IMR-90 (cell line): ENCODE measurements around the gene TGFB3.

ENCODE experiments used
- CEBPB ChIP-seq: IDR thresholded peaks from 2 replicates; pipeline ENCODE4 v1.6.1; 2012; ENCODE audit warnings: low read depth, low read length, improper control_type of control experiment
- POLR2A ChIP-seq: IDR thresholded peaks from 2 replicates; pipeline ENCODE4 v1.6.1; 2012; ENCODE audit warnings: mild to moderate bottlenecking, low read depth, low read length
- RAD21 ChIP-seq: IDR thresholded peaks from 2 replicates; pipeline ENCODE4 v1.6.1; 2012; ENCODE audit warnings: low read length, improper control_type of control experiment
- RCOR1 ChIP-seq: IDR thresholded peaks from 2 replicates; pipeline ENCODE4 v1.6.1; 2012; ENCODE audit warnings: mild to moderate bottlenecking, low read length, improper control_type of control experiment; ENCODE audit not compliant: insufficient replicate concordance
- TF ChIP-seq, protein P1 (sequence below): conservative IDR thresholded peaks from 2 replicates; pipeline ENCODE4 v1.5.1; 2012; ENCODE audit warnings: mild to moderate bottlenecking, low read depth, low read length, improper control_type of control experiment

DNA sequence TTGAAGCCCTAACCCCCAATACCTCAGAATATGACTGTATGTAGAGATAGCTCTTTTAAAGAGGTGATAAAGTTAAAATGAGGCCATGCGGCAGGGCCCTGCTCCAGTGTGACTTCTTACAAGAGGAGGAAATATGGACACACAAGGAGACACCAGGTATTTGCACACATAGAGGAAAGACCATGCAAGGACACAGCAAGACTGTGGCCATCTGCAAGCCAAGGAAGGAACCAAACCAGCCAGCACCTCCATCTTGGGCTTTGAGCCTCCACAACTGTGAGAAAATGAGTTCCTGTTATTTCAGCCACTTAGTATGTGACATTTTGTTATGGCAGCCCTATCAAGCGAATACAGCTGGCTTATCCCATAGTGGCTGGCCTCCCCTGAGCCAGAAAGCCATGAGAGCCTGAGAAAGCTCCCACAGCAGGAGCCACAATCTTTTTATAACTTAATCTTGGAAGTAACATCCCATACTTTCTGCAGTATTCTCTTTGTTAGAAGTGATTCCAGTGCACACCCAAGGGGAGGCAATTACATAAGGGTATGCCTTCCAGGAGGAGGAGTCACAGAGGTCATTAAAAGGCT, 48.0 kb downstream of the TGFB3 start:
- TF ChIP-seq, protein P1, sequence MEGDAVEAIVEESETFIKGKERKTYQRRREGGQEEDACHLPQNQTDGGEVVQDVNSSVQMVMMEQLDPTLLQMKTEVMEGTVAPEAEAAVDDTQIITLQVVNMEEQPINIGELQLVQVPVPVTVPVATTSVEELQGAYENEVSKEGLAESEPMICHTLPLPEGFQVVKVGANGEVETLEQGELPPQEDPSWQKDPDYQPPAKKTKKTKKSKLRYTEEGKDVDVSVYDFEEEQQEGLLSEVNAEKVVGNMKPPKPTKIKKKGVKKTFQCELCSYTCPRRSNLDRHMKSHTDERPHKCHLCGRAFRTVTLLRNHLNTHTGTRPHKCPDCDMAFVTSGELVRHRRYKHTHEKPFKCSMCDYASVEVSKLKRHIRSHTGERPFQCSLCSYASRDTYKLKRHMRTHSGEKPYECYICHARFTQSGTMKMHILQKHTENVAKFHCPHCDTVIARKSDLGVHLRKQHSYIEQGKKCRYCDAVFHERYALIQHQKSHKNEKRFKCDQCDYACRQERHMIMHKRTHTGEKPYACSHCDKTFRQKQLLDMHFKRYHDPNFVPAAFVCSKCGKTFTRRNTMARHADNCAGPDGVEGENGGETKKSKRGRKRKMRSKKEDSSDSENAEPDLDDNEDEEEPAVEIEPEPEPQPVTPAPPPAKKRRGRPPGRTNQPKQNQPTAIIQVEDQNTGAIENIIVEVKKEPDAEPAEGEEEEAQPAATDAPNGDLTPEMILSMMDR: no peak
- TF ChIP-seq POLR2A: no peak
- TF ChIP-seq CEBPB: no peak
- no peak for TF ChIP-seq RCOR1
- TF ChIP-seq RAD21: no peak
